AG04450 (cell line): ENCODE data around the gene AMMECR1. TPM values are rescaled to one million over a fixed set of nuclear protein-coding genes. Genes with fewer than 3 reads are reported as not detected.
A peak's percentile ranks its signal among the peaks of the same experiment; 100 is the strongest.

ENCODE experiments used
- CTCF ChIA-PET: fragments of 300-600, 350-600 bp; formaldehyde crosslinking; extraction: SDS; loops from one replicate; lab custom pipeline; 2022; ENCODE audit warnings: antibody characterized with exemption, inconsistent platforms; lab: Charles Lee
- POLR2A ChIA-PET: fragments of 350-600 bp; formaldehyde crosslinking; extraction: SDS; loops from one replicate; lab custom pipeline; 2021; ENCODE audit warnings: antibody characterized with exemption, inconsistent platforms; lab: Yijun Ruan, JAX
- DNase-seq: peaks from one replicate; pipeline ENCODE4 v3.0.0-alpha.2; 2011; ENCODE audit warnings: low read depth, low spot score
- H3K27ac ChIP-seq: one replicate; pipeline ENCODE4 v1.5.1; 2012; ENCODE audit warnings: low read depth, low read length, control low read depth
- H3K27me3 ChIP-seq: one replicate; pipeline ENCODE4 v1.6.0; 2012; ENCODE audit warnings: low read length; ENCODE audit not compliant: control insufficient read depth, insufficient read depth
- H3K4me3 ChIP-seq: 2 replicates; pipeline ENCODE4 v1.5.1; 2011; ENCODE audit warnings: mild to moderate bottlenecking, low read depth, low read length, control low read depth
- H3K9me3 ChIP-seq: 2 replicates; pipeline ENCODE4 v1.5.1; 2012; ENCODE audit warnings: low read length; ENCODE audit not compliant: control insufficient read depth, insufficient read depth
- CTCF ChIP-seq: IDR thresholded peaks from 2 replicates; pipeline ENCODE4 v1.5.1; 2011; ENCODE audit warnings: low read depth, low read length, control low read depth, inconsistent platforms
- polyA plus RNA-seq: library from polyadenylated mRNA; depleted of rRNA; stranded (reverse); fragments of >200 nt; gene quantifications from 2 replicates; pipeline ENCODE4 v1.2.3, GENCODE V29; 2011

AMMECR1 gene
- polyA plus RNA-seq, 1 experiment = 13.0 TPM

- no peak overlapping the region for H3K4me3 ChIP-seq
- H3K27ac ChIP-seq = no peak overlapping the region
- H3K9me3 ChIP-seq = no peaks in the 10 kb centered on the region
- no peak for DNase-seq
- H3K27me3 ChIP-seq = no peaks in the 10 kb centered on the region
- POLR2A ChIA-PET = no interaction called here
- peak; percentile 50 for TF ChIP-seq CTCF
- CTCF ChIA-PET = interaction anchor here (0.8 to 1.4 kb wide), 5 partner anchors 11 to 245 kb away, joined by 3 to 5 read pairs (median 4); no protein-coding TSS in a partner anchor
These were observed 149.9 kb downstream of the AMMECR1 start for GRCh38 chrX:110167952-110168451.

- no peak overlapping the region for H3K27ac ChIP-seq
- DNase-seq = no peak
- H3K4me3 ChIP-seq = no peak overlapping the region
- ChIA-PET POLR2A (interaction anchor here (0.8 kb wide), 1 partner anchor 10 kb away, joined by 3 read pairs; no protein-coding TSS in a partner anchor), CTCF (interaction anchor here (0.6 to 15.3 kb wide), 5 partner anchors 12 to 250 kb away, joined by 3 to 464 read pairs (median 3); no protein-coding TSS in a partner anchor)
- no peaks in the 10 kb centered on the region for H3K27me3 ChIP-seq
- H3K9me3 ChIP-seq = no peaks in the 10 kb centered on the region
- no peak for TF ChIP-seq CTCF
These were observed 154.4 kb downstream of the AMMECR1 start for GRCh38 chrX:110163488-110163887.

GRCh38 chrX:110162867-110163266, 155.0 kb downstream of the AMMECR1 start:
- TF ChIP-seq CTCF = no peak
- CTCF ChIA-PET = interaction anchor here (0.6 to 15.3 kb wide), 4 partner anchors 17 to 251 kb away, joined by 3 to 464 read pairs (median 4); no protein-coding TSS in a partner anchor
- H3K4me3 ChIP-seq = no peak overlapping the region
- H3K9me3 ChIP-seq = no peaks in the 10 kb centered on the region
- POLR2A ChIA-PET = interaction anchor here (0.8 kb wide), 1 partner anchor 11 kb away, joined by 3 read pairs; no protein-coding TSS in a partner anchor
- no peak overlapping the region for H3K27ac ChIP-seq
- no peaks in the 10 kb centered on the region for H3K27me3 ChIP-seq
- no peak for DNase-seq

- ChIA-PET CTCF (interaction anchor here (2.3 to 15.3 kb wide), 3 partner anchors 15 to 252 kb away, joined by 15 to 464 read pairs (median 19); no protein-coding TSS in a partner anchor), POLR2A (interaction anchor here (1.2 kb wide), 1 partner anchor 18 kb away, joined by 3 read pairs; no protein-coding TSS in a partner anchor)
- no peak for TF ChIP-seq CTCF
- DNase-seq = no peak
- no peaks in the 10 kb centered on the region for H3K27me3 ChIP-seq
- no peak overlapping the region for H3K4me3 ChIP-seq
- H3K9me3 ChIP-seq = no peaks in the 10 kb centered on the region
- no peak overlapping the region for H3K27ac ChIP-seq
These were observed 155.8 kb downstream of the AMMECR1 start for GRCh38 chrX:110162131-110162530.

GRCh38 chrX:110161361-110161686, 156.6 kb downstream of the AMMECR1 start:
- no peak for TF ChIP-seq CTCF
- H3K27me3 ChIP-seq = no peaks in the 10 kb centered on the region
- ChIA-PET CTCF (interaction anchor here (0.9 to 15.3 kb wide), 9 partner anchors 10 to 252 kb away, joined by 4 to 464 read pairs (median 5); no protein-coding TSS in a partner anchor), POLR2A (interaction anchor here (0.5 to 1.2 kb wide), 4 partner anchors 19 to 252 kb away, joined by 3 to 8 read pairs (median 3); no protein-coding TSS in a partner anchor)
- H3K4me3 ChIP-seq = no peak overlapping the region
- no peaks in the 10 kb centered on the region for H3K9me3 ChIP-seq
- no peak overlapping the region for H3K27ac ChIP-seq
- no peak for DNase-seq
